Renal pelvis (tissue), 4 donors: ENCODE measurements around the gene ORC6. TPM values are rescaled to one million over a fixed set of nuclear protein-coding genes. Genes with fewer than 3 reads are reported as not detected.

Source experiments
- DNase-seq: peaks from one replicate; pipeline ENCODE4 v3.0.0-alpha.2; 2013
- polyA plus RNA-seq, 3 donors: library from polyadenylated mRNA; unstranded; fragments of 120-200 nt; gene quantifications; one replicate each; pipeline ENCODE4 v1.2.1, GENCODE V29; 2013; ENCODE audit not compliant: insufficient read length in 3 of 3

ORC6 gene
- polyA plus RNA-seq, 3 donors = 15.0 to 35.9 (median 33.1) TPM

GRCh38 chr16:46730126-46730525 lies 40.7 kb downstream of the ORC6 start:
- no peak for DNase-seq

GRCh38 chr16:46730801-46731690 lies 41.6 kb downstream of the ORC6 start:
- DNase-seq = no peak

GRCh38 chr16:46731691-46732555 lies 42.5 kb downstream of the ORC6 start:
- DNase-seq = no peak

GRCh38 chr16:46732561-46732960 lies 43.1 kb downstream of the ORC6 start:
- DNase-seq = no peak

GRCh38 chr16:46733319-46733830 lies 43.9 kb downstream of the ORC6 start:
- no peak for DNase-seq

DNA sequence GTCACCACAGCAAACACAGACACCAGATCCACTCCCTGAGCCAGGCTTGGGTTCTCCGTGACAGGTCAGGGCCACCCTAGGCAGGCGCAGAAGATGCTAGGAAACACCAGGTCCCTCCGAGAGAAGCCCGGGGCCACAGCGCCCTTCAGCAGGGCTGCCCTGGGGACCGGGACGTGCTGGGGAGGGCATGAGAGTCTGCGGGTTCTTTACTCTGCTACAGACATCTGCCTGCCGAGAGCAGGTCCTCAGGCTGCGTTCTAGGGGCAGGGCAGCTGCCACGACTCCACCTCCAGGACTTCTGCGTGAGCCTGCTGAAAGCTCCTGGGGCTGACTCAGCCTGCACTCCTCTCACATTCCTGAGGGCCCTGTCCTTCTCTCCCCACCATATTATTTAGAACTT lies 47.2 kb downstream of the ORC6 start:
- DNase-seq = no peak

DNA sequence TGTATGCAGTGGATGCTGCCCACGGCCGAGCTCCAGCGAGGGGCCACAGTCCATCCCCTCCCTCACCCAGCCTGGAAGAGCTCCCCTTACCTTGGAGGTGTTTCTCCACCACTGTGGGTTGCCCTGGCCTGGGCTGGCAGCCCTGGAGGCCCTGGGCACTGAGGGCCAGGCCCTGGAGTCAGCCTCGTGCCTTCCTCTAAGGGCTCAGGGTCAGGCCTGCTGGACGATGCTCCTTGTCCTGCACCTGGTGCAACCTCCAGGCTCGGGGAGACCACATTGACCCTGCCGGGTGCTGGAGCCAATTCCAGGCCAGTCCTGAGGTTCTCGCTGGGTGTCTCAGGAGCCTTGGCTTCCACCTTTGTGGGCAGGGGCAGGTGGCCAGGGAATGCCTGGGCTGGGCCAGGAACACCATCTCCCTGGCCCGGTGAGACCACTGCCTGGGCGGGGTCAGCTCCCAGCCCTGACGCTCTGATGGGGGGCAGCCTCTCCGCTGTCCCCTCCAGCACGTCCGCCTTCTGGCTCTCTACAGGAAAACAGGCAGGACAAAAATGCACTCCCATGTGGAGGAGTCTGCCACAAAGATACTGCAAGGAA lies 48.3 kb downstream of the ORC6 start:
- DNase-seq = no peak

DNA sequence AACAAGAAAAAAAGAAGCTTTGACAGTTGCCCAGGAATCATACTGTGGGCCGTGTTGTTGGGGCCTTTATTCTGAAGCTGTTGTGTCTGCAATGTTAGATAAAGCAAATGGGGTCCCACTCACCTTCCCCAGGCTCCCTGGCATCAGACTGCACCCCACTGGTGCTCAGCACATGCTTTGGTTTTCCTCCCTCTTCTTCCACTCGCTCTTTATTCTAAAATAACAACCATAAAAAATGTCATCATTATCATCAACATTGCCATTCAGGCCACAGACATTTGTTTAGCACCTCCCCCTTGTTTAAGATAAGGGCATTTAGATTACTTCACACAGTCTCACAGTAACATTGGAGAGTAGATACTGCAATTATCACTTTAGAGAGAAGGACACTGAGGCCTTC lies 50.5 kb downstream of the ORC6 start:
- DNase-seq = no peak

- no peak for DNase-seq
These were observed 53.8 kb downstream of the ORC6 start for GRCh38 chr16:46743232-46743719.

DNA sequence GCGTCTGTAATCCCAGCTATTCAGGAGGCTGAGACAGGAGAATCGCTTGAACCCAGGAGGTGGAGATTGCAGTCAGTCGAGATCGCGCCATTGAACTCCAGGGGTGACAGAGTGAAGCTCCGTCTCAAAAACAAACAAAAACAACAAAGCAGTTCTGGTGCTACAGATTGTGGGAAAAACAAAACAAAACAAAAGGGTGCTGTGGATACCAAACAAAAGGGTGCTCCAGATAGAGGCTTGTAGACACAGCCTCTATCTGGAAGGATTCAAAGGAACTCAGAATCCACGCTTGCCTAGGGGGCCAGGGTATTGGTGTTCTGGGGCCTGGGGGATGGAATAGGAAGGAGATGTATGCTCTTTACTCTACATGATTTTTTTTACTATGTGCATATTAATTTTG lies 56.2 kb downstream of the ORC6 start:
- DNase-seq = no peak

DNA sequence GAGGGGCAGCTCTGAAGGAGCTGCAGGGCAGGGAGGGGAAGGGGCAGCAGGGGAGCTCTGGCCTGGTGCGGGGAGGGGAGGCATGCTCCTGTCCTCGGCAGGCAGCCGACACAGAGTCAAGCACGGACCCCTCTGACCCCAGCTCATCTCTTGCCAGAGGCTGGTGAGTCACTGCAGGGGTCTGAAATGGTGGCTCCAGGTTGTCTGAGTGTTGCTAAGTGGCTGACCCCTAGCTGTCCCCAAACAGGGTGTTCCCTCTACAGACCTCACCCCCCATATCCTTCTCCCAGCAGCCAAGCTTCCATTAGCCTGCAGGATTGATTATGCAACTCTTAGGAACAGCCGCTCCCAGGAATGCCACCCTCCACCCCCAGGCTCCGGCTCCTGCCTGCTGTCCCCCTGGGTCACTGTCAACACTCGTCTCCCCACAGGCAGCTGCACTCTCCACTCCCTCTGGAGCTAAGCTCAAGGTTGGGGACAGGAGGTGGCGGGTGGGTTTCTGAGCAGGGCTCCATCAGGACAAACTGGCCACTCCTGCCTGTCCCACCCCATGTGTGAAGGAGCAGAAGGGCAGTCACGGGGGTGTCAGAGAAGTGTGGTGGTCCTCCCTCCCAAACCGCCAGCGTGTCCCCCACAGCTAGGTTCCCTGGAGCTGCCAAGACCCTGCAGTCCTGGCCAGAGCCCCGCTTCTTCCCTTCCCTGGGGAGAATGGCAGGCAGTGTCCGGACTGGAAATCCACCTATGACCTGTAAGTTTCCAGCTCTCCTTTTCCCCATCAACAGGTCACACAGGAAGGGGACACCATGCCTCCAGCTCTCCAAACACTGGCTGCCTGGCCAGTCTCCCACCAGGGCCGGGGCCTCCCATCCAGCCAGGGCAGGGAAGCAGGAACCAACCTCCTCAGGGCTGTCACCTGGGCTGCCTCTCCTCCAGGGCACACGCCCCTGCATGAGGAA lies 57.6 kb downstream of the ORC6 start:
- no peak for DNase-seq

Other genes with a start within 250 kb of the ORC6 start
- 10 to 100 TPM in 1 of 3 donors, 1 to 10 TPM in 2; 8.7 to 10.0 (median 9.6) TPM for gene SHCBP1, start 68.3 kb upstream of the ORC6 start, polyA plus RNA-seq
- 100 to 1,000 TPM; 144 to 178 (median 148) TPM for gene VPS35, start 481 bp upstream of the ORC6 start, polyA plus RNA-seq
- gene MYLK3, start 58.7 kb downstream of the ORC6 start, polyA plus RNA-seq = 1 to 10 TPM in 2 of 3 donors, under 1 TPM in 1; 0.67 to 1.8 (median 1.0) TPM
- gene C16orf87, start 141.5 kb downstream of the ORC6 start, polyA plus RNA-seq = 10 to 100 TPM; 26.3 to 29.1 (median 26.5) TPM
- gene GPT2, start 194.7 kb downstream of the ORC6 start, polyA plus RNA-seq = 10 to 100 TPM; 31.2 to 36.7 (median 33.3) TPM